ENCODE results near the gene UBE2G1.

Gene UBE2G1

DNA sequence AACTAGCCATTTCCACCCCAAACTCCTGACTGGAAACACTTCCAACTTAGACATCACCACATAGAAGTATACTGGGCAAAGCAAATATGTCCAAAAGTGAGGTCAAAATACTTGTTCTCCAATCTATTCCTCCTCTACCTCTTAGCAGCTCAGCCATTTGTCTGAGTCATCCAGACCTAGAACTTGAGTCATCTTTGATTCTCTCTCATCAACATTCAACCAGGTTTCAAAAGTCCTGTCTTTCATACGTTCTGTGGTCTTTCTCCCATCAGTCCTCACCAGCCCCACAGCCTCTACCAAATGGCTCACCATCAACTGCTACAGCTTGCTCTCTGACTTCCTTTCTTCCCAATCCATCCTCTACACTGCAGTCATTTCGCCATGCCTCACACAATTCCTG, 109.5 kb downstream of the UBE2G1 start:
- TF ChIP-seq EGR1 (IDR thresholded peaks at IDR 0.05) = no peak
- TF ChIP-seq FOXM1 (IDR thresholded peaks at IDR 0.05; ENCODE audit: borderline replicate concordance, low read depth) = no peak
- TF ChIP-seq ZBTB7A (IDR thresholded peaks at IDR 0.05; ENCODE audit: low read depth) = no peak
- TF ChIP-seq TAF1 (IDR thresholded peaks at IDR 0.05; ENCODE audit: low read depth) = no peak
- TF ChIP-seq CEBPB (IDR thresholded peaks at IDR 0.05) = no peak
- TF ChIP-seq TEAD4 (IDR thresholded peaks at IDR 0.05) = no peak
- no peak for TF ChIP-seq CREB1 (IDR thresholded peaks at IDR 0.05; ENCODE audit: low read depth)
- TF ChIP-seq NFIC (IDR thresholded peaks at IDR 0.05) = no peak
- TF ChIP-seq, protein P1, sequence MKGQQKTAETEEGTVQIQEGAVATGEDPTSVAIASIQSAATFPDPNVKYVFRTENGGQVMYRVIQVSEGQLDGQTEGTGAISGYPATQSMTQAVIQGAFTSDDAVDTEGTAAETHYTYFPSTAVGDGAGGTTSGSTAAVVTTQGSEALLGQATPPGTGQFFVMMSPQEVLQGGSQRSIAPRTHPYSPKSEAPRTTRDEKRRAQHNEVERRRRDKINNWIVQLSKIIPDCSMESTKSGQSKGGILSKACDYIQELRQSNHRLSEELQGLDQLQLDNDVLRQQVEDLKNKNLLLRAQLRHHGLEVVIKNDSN (IDR thresholded peaks at IDR 0.05) = no peak
- no peak for TF ChIP-seq EP300 (IDR thresholded peaks at IDR 0.05; ENCODE audit: borderline replicate concordance)
- TF ChIP-seq TCF12 (IDR thresholded peaks at IDR 0.05; ENCODE audit: low read depth) = no peak
- TF ChIP-seq, protein P2, sequence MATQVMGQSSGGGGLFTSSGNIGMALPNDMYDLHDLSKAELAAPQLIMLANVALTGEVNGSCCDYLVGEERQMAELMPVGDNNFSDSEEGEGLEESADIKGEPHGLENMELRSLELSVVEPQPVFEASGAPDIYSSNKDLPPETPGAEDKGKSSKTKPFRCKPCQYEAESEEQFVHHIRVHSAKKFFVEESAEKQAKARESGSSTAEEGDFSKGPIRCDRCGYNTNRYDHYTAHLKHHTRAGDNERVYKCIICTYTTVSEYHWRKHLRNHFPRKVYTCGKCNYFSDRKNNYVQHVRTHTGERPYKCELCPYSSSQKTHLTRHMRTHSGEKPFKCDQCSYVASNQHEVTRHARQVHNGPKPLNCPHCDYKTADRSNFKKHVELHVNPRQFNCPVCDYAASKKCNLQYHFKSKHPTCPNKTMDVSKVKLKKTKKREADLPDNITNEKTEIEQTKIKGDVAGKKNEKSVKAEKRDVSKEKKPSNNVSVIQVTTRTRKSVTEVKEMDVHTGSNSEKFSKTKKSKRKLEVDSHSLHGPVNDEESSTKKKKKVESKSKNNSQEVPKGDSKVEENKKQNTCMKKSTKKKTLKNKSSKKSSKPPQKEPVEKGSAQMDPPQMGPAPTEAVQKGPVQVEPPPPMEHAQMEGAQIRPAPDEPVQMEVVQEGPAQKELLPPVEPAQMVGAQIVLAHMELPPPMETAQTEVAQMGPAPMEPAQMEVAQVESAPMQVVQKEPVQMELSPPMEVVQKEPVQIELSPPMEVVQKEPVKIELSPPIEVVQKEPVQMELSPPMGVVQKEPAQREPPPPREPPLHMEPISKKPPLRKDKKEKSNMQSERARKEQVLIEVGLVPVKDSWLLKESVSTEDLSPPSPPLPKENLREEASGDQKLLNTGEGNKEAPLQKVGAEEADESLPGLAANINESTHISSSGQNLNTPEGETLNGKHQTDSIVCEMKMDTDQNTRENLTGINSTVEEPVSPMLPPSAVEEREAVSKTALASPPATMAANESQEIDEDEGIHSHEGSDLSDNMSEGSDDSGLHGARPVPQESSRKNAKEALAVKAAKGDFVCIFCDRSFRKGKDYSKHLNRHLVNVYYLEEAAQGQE (IDR thresholded peaks at IDR 0.05; ENCODE audit: low read depth) = no peak

DNA sequence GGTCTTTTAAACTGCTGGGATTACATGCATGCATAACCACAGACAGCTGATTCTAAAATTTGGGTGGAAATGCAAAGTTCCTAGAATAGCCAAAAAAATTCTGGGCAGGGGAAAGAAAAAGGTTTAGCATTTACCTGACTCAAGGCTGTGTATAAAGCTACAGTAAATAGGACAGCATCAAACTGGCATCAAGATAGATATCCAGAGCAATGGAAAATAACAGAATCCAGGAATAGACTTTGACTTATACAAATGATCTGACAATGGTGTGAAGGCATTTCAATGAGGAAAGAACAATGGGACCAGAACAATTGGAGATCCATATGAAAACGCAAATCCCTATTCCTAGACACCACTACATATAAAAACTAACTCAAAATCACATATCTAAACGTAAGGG, 115.6 kb downstream of the UBE2G1 start:
- TF ChIP-seq CEBPB (IDR thresholded peaks at IDR 0.05) (no peak), EGR1 (IDR thresholded peaks at IDR 0.05) (no peak), TCF12 (IDR thresholded peaks at IDR 0.05; ENCODE audit: low read depth) (no peak), RAD21 (IDR thresholded peaks at IDR 0.05; ENCODE audit: low read depth) (no peak), CREB1 (IDR thresholded peaks at IDR 0.05; ENCODE audit: low read depth) (no peak), ZBTB7A (IDR thresholded peaks at IDR 0.05; ENCODE audit: low read depth) (no peak), YY1 (IDR thresholded peaks at IDR 0.05; ENCODE audit: low read depth) (no peak), EP300 (IDR thresholded peaks at IDR 0.05; ENCODE audit: borderline replicate concordance) (no peak), TAF1 (IDR thresholded peaks at IDR 0.05; ENCODE audit: low read depth) (no peak)
- TF ChIP-seq, protein P3, sequence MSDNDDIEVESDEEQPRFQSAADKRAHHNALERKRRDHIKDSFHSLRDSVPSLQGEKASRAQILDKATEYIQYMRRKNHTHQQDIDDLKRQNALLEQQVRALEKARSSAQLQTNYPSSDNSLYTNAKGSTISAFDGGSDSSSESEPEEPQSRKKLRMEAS (IDR thresholded peaks at IDR 0.05) = no peak
- TF ChIP-seq, protein P1 (IDR thresholded peaks at IDR 0.05) = no peak

DNA sequence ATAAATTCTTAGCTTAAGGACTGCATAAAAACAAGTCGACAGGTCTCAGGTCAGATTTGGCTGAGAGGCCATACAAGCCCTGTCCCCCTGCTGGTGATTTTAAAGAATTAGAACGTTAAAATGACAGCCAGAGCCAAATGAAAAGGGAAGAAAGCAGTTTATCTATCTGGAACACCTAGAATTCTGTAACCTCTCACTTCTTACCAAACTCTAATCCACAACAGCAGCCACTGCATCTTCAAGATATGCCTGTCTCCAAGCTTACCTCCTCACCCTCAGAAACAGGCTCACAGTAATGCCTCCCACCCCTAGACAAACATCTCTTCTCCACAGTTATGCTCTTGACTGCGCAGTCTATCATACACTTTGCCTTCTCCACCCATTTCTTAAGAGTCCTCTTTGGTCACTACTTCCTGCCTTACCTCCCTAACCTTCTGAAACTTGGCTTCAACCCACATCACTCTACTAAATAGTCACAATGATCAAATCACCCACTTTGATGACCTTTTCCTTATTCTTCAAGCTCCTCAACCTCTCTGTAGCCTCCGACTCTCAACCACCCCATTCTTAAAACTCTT, 116.9 kb downstream of the UBE2G1 start:
- TF ChIP-seq NFIC (IDR thresholded peaks at IDR 0.05) = no peak
- TF ChIP-seq RAD21 (IDR thresholded peaks at IDR 0.05; ENCODE audit: low read depth) = peak; percentile 22; the same call in 1 of the 2 replicates

DNA sequence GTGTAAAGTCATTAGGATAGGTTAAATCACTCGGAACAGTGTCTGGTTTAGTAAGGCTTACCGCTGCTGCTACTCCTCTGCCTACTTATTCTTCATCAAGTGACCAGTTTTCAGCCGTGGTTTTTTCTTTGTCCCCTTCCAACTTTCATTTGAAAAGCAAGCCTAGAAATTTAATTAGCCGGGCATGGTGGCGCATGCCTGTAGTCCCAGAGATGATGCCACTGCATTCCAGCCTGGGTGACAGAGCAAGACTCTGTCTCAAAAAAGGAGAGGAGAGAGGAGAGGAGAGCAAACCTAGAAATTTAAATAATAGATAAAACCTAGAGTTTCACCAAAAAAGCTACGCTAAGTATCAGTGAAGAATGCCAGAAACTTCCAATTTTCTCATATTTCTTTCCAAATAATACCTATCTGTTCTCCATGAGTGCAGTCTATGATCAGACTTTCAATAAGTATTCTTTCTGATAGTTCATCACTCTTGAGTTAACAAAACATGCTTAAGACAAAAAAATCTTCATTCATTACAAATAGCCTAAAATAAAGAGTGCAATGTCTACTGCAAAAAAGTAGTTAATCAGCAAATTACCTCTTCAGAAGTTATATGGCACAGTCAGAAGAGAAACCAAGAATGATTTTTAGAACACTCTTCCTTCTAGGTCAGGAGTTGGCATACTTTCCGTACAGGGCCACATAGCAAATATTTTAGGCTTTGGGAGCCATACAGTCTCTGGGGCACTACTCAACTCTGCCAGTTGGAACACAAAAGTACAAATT, 117.8 kb downstream of the UBE2G1 start:
- no peak for TF ChIP-seq FOXM1 (IDR thresholded peaks at IDR 0.05; ENCODE audit: borderline replicate concordance, low read depth)
- TF ChIP-seq TEAD4 (IDR thresholded peaks at IDR 0.05) = no peak
- no peak for TF ChIP-seq EP300 (IDR thresholded peaks at IDR 0.05; ENCODE audit: borderline replicate concordance)
- TF ChIP-seq CEBPB (IDR thresholded peaks at IDR 0.05) = no peak
- no peak for TF ChIP-seq TAF1 (IDR thresholded peaks at IDR 0.05; ENCODE audit: low read depth)
- no peak for TF ChIP-seq EGR1 (IDR thresholded peaks at IDR 0.05)
- TF ChIP-seq, protein P1 (IDR thresholded peaks at IDR 0.05) = no peak
- TF ChIP-seq ZBTB7A (IDR thresholded peaks at IDR 0.05; ENCODE audit: low read depth) = no peak
- TF ChIP-seq, protein P3 (IDR thresholded peaks at IDR 0.05) = no peak
- TF ChIP-seq, protein P2 (IDR thresholded peaks at IDR 0.05; ENCODE audit: low read depth) = no peak
- TF ChIP-seq YY1 (IDR thresholded peaks at IDR 0.05; ENCODE audit: low read depth) = no peak
- no peak for TF ChIP-seq NFIC (IDR thresholded peaks at IDR 0.05)
- no peak for TF ChIP-seq TCF12 (IDR thresholded peaks at IDR 0.05; ENCODE audit: low read depth)
- TF ChIP-seq RAD21 (IDR thresholded peaks at IDR 0.05; ENCODE audit: low read depth) = no peak
- no peak for TF ChIP-seq CREB1 (IDR thresholded peaks at IDR 0.05; ENCODE audit: low read depth)

DNA sequence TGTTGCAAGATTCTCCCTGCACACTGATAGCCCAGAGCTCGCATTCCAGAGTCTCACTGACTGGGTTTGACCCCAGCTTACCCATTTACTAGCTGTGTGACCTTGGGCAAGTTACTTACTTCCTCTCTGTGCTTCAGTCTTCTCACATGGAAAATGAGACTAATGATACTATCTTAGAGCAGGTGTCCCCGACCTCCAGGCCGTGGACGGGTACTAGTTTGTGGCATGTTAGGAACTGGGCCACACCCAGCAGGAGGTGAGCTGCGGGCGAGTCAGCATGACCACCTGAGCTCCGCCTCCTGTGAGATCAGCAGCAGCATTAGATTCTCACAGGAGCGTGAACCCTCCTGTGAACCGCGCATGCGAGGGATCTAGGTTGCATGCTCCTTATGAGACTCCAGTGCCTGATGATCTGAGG, 118.5 kb downstream of the UBE2G1 start:
- TF ChIP-seq, protein P3 (IDR thresholded peaks at IDR 0.05) = peak; percentile 77
- TF ChIP-seq TEAD4 (IDR thresholded peaks at IDR 0.05) = 0 out of 2 replicates have a peak, but pooled peaks have one; percentile 18
- TF ChIP-seq ZBTB7A (IDR thresholded peaks at IDR 0.05; ENCODE audit: low read depth) = no peak
- TF ChIP-seq, protein P1 (IDR thresholded peaks at IDR 0.05) = peak; percentile 46; the same call in 1 of the 2 replicates
